DMS153 treated with DMSO at 0.1 percent for 48 hours (cell line): ENCODE measurements around the gene SRPX2.

Source experiments
- DNase-seq: peaks from one replicate; lab custom pipeline; 2025; ENCODE audit not compliant: unreplicated experiment; lab: John Stamatoyannopoulos, UW

Gene SRPX2

GRCh38 chrX:100643956-100644860 lies at the start of gene SRPX2:
Gene SRPX2, plus strand, starts transcription at chrX:100644199. Its CDS starts 2,124 bp downstream, at chrX:100646323.
- no peak for DNase-seq

GRCh38 chrX:100596601-100597000 lies 47.4 kb upstream of the SRPX2 start:
- DNase-seq, result no peak

GRCh38 chrX:100599456-100599855 lies 44.5 kb upstream of the SRPX2 start:
- DNase-seq, result no peak

- no peak for DNase-seq
Observed at GRCh38 chrX:100600340-100600739, 43.7 kb upstream of the SRPX2 start.

GRCh38 chrX:100600758-100601157 lies 43.2 kb upstream of the SRPX2 start:
- DNase-seq, result no peak

GRCh38 chrX:100606753-100607152 lies 37.2 kb upstream of the SRPX2 start:
- no peak for DNase-seq

- no peak for DNase-seq
Observed at GRCh38 chrX:100609591-100609990, 34.4 kb upstream of the SRPX2 start.

- no peak for DNase-seq
Observed at GRCh38 chrX:100611951-100612350, 32.0 kb upstream of the SRPX2 start.

GRCh38 chrX:100615005-100615404 lies 29.0 kb upstream of the SRPX2 start:
- DNase-seq, result no peak

- DNase-seq, result no peak
Observed at GRCh38 chrX:100623001-100623400, 21.0 kb upstream of the SRPX2 start.

- no peak for DNase-seq
Observed at GRCh38 chrX:100625985-100626491, 18.0 kb upstream of the SRPX2 start.

GRCh38 chrX:100635040-100635439 lies 9.0 kb upstream of the SRPX2 start:
- no peak for DNase-seq

- DNase-seq, result no peak
Observed at GRCh38 chrX:100635989-100636320, 8.0 kb upstream of the SRPX2 start.

- DNase-seq, result peak; percentile 55
Observed at GRCh38 chrX:100636321-100636991, 7.5 kb upstream of the SRPX2 start, which contains the start of gene TSPAN6. Gene TSPAN6, minus strand, starts transcription at chrX:100636806. Its CDS starts 112 bp downstream, at chrX:100636694.

- no peak for DNase-seq
Observed at GRCh38 chrX:100642290-100642689, 1.7 kb upstream of the SRPX2 start.

GRCh38 chrX:100643212-100643611 lies 787 bp upstream of the SRPX2 start:
- DNase-seq, result no peak

GRCh38 chrX:100645106-100645505 lies 1.1 kb downstream of the SRPX2 start:
- DNase-seq, result no peak

- DNase-seq, result no peak
Observed at GRCh38 chrX:100647095-100647494, 3.1 kb downstream of the SRPX2 start.

- no peak for DNase-seq
Observed at GRCh38 chrX:100647739-100648138, 3.7 kb downstream of the SRPX2 start.

- no peak for DNase-seq
Observed at GRCh38 chrX:100648458-100649417, 4.7 kb downstream of the SRPX2 start.
